A549 treated with RU486 at 1 μM for 4 hours (cell line): ENCODE data around the gene SMC1A. TPM values are rescaled to one million over a fixed set of nuclear protein-coding genes. Genes with fewer than 3 reads are reported as not detected.

Source experiments
- total RNA-seq: library from RNA; stranded (reverse); fragments of 200-300 nt; extraction: Qiagen RNA extraction; gene quantifications from 5 replicates; pipeline ENCODE4 v1.2.3, GENCODE V29; 2022; ENCODE audit warnings: low read depth

SMC1A gene
- total RNA-seq, result 48.4 to 54.3 TPM (median 52.8 TPM) in 5 replicates

GRCh38 chrX:53422086-53422860 lies at the start of gene SMC1A:
SMC1A (minus strand) TSS chrX:53422654; CDS start chrX:53422600, 54 bp downstream.

GRCh38 chrX:53433651-53434639 lies 11.5 kb upstream of the SMC1A start, which contains the start of gene HSD17B10:
HSD17B10 (minus strand) TSS chrX:53434370; CDS start chrX:53434345, 25 bp downstream.

GRCh38 chrX:53422861-53423306 lies 430 bp upstream of the SMC1A start, which contains the start of gene RIBC1:
RIBC1 (plus strand) TSS chrX:53422873; CDS start chrX:53426277, 3,404 bp downstream.

Other genes with a start within 250 kb of the SMC1A start
- gene KDM5C, start 197.4 kb downstream of the SMC1A start, total RNA-seq, result 43.3 to 56.4 TPM (median 52.7 TPM) in 5 replicates
- gene IQSEC2, start 141.1 kb downstream of the SMC1A start, total RNA-seq, result 31.0 to 42.7 TPM (median 39.6 TPM) in 5 replicates
- 0.45 to 1.0 TPM (median 0.90 TPM) in 5 replicates for gene RIBC1, start 219 bp upstream of the SMC1A start, total RNA-seq
- gene HSD17B10, start 11.7 kb upstream of the SMC1A start, total RNA-seq, result 166 to 206 TPM (median 185 TPM) in 5 replicates